Measurements from ENCODE around the gene BLID.

DNA sequence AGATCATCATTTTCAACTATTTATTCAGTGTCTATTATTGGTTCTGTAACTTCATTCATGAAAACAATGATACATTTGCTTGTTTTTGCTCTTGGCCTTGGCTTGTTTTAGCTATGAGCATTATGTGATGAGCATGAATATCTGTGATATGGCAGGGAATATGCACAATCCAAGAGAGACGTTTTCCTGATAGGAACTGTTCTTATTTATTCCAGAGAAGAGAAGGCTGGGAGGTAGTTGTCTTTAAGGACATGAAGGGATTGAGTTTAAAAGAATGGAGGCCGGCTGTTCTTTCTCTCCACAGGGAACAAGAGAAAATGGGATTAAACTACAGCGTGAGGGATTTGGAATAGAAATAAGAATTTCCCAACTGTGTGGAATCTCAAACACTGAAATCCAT lies 30.3 kb downstream of the BLID start:
- TF ChIP-seq, protein P1, sequence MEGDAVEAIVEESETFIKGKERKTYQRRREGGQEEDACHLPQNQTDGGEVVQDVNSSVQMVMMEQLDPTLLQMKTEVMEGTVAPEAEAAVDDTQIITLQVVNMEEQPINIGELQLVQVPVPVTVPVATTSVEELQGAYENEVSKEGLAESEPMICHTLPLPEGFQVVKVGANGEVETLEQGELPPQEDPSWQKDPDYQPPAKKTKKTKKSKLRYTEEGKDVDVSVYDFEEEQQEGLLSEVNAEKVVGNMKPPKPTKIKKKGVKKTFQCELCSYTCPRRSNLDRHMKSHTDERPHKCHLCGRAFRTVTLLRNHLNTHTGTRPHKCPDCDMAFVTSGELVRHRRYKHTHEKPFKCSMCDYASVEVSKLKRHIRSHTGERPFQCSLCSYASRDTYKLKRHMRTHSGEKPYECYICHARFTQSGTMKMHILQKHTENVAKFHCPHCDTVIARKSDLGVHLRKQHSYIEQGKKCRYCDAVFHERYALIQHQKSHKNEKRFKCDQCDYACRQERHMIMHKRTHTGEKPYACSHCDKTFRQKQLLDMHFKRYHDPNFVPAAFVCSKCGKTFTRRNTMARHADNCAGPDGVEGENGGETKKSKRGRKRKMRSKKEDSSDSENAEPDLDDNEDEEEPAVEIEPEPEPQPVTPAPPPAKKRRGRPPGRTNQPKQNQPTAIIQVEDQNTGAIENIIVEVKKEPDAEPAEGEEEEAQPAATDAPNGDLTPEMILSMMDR (IDR thresholded peaks at IDR 0.05): no peak
- no peak for TF ChIP-seq POLR2A (IDR thresholded peaks at IDR 0.05)

Measured in vagina (tissue), 2 donors.